ENCODE measurements around the gene CD79A.

DNA sequence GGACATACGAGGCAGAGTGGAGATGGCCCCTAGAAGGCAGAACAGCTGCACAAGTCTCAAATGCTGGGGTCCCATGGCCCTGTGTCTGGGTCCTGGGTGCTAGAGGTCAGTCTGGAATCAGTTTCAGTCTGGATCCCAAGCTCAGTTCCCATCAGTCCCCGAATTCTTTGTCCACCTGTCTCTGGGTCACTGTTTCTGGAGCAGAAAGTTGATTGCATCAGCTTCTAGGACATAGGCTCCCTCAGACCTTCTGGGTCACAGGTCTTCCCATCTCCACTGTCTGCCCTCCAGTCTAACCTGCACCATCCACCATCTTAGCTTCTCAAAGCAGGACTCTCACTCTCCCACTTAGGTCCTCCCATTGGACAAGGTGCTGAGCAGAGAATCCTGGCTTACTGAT is 37.9 kb upstream of the CD79A start:
- no peak for TF ChIP-seq POLR2A (IDR thresholded peaks at IDR 0.05)
- TF ChIP-seq, protein P1, sequence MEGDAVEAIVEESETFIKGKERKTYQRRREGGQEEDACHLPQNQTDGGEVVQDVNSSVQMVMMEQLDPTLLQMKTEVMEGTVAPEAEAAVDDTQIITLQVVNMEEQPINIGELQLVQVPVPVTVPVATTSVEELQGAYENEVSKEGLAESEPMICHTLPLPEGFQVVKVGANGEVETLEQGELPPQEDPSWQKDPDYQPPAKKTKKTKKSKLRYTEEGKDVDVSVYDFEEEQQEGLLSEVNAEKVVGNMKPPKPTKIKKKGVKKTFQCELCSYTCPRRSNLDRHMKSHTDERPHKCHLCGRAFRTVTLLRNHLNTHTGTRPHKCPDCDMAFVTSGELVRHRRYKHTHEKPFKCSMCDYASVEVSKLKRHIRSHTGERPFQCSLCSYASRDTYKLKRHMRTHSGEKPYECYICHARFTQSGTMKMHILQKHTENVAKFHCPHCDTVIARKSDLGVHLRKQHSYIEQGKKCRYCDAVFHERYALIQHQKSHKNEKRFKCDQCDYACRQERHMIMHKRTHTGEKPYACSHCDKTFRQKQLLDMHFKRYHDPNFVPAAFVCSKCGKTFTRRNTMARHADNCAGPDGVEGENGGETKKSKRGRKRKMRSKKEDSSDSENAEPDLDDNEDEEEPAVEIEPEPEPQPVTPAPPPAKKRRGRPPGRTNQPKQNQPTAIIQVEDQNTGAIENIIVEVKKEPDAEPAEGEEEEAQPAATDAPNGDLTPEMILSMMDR (IDR thresholded peaks at IDR 0.05), result no peak

All from thyroid gland (tissue), 4 donors.